ENCODE measurements around the gene TMEM242.
"Not testable (repeated sequence)": the region's sequence is repeated elsewhere in the genome, so short reads cannot be mapped to it uniquely, and the experiment has no call there.

TMEM242 gene

GRCh38 chr6:157322792-157323254 is 496 bp downstream of the TMEM242 start:
- DNase-seq, result no peak

- DNase-seq, result no peak
These were observed 6.2 kb downstream of the TMEM242 start for GRCh38 chr6:157316871-157317814.

GRCh38 chr6:157314705-157315321 is 8.5 kb downstream of the TMEM242 start:
- DNase-seq, result no peak

GRCh38 chr6:157313531-157314467 is 9.5 kb downstream of the TMEM242 start:
- no peak for DNase-seq

- no peak for DNase-seq
These were observed 10.6 kb downstream of the TMEM242 start for GRCh38 chr6:157312757-157313156.

- not testable (repeated sequence) for DNase-seq
These were observed 12.6 kb downstream of the TMEM242 start for GRCh38 chr6:157310693-157311092.

- DNase-seq, result no peak
These were observed 15.7 kb downstream of the TMEM242 start for GRCh38 chr6:157307661-157308060.

GRCh38 chr6:157305670-157306653 is 17.4 kb downstream of the TMEM242 start:
- no peak for DNase-seq

GRCh38 chr6:157304899-157305663 is 18.2 kb downstream of the TMEM242 start:
- DNase-seq, result no peak

GRCh38 chr6:157302736-157303135 is 20.6 kb downstream of the TMEM242 start:
- no peak for DNase-seq

GRCh38 chr6:157300436-157300835 is 22.9 kb downstream of the TMEM242 start:
- DNase-seq, result no peak

- DNase-seq, result no peak
These were observed 23.3 kb downstream of the TMEM242 start for GRCh38 chr6:157300006-157300405.

GRCh38 chr6:157298216-157298724 is 25.0 kb downstream of the TMEM242 start:
- DNase-seq, result no peak

GRCh38 chr6:157294654-157295053 is 28.7 kb downstream of the TMEM242 start:
- no peak for DNase-seq

- DNase-seq, result no peak
These were observed 29.5 kb downstream of the TMEM242 start for GRCh38 chr6:157293780-157294179.

- DNase-seq, result no peak
These were observed 31.1 kb downstream of the TMEM242 start for GRCh38 chr6:157292202-157292601.

- DNase-seq, result no peak
These were observed 32.0 kb downstream of the TMEM242 start for GRCh38 chr6:157291356-157291755.

GRCh38 chr6:157290797-157291196 is 32.5 kb downstream of the TMEM242 start:
- no peak for DNase-seq

- DNase-seq, result no peak
These were observed 33.6 kb downstream of the TMEM242 start for GRCh38 chr6:157289764-157290163.

GRCh38 chr6:157288575-157288974 is 34.7 kb downstream of the TMEM242 start:
- DNase-seq, result no peak

- DNase-seq, result no peak
These were observed 35.4 kb downstream of the TMEM242 start for GRCh38 chr6:157287923-157288322.

All from NCI-H2081 treated with DMSO at 0.1 percent for 48 hours (cell line).